GM12865 (cell line): ENCODE results near the gene SNHG17.
A peak's percentile ranks its signal among the peaks of the same experiment; 100 is the strongest.

Experiments
- DNase-seq: peaks from one replicate; pipeline ENCODE4 v3.0.0; 2010; ENCODE audit warnings: low read depth
- H3K4me3 ChIP-seq: 2 replicates; pipeline ENCODE4 v1.5.1; 2011; ENCODE audit warnings: mild to moderate bottlenecking, low read depth, low read length, control low read depth
- TF ChIP-seq, protein P1 (sequence below): IDR thresholded peaks from 2 replicates; pipeline ENCODE4 v1.5.1; 2011; ENCODE audit warnings: low read length, control low read depth, low read depth, inconsistent platforms; ENCODE audit not compliant: insufficient read depth; ENCODE audit errors: missing control alignments

SNHG17 gene

DNA sequence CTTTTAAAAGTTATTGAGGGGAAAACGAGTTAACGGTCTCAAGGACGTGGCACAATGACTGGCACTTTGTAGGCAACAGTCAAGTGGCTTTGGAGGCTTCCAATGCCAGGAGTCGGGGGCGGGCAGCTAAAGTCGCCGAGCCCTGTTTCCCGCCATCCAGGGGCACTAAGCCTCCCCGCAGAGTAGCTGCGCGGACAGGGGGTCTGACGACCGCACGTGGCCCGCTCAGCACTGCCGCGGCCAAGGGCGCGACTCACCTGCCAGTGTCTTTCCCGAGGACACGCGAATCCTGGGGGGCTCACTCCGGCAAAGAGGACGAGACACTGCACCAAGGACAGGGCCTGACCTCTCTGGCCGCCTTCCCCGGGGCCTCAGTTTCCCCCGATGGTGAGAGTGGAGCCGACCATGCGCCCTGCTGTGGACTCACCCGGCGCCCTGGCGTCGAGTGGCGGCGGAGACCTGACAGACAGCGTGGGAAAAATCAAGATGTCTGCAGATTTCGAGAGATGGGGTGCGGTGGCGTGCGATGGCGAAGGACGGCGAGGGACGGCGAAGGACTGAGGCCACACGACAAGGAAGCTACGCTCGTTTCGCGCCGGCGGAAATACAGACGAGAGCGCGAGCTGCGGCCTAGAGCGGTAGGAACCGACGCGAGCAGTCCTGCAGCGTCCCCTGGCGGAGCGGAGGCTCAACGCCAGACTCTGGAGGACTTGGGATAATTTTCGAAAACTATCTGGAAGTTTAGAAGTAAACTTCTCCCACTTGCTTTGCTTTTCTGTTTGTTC lies at the start of gene SNHG17:
Gene SNHG17, minus strand, starts transcription at position 559 of the 785 bp plus-strand sequence.
- H3K4me3 ChIP-seq, result peak within 1 kb of the TSS; percentile 85
- DNase-seq, result peak; percentile 98
- TF ChIP-seq, protein P1, sequence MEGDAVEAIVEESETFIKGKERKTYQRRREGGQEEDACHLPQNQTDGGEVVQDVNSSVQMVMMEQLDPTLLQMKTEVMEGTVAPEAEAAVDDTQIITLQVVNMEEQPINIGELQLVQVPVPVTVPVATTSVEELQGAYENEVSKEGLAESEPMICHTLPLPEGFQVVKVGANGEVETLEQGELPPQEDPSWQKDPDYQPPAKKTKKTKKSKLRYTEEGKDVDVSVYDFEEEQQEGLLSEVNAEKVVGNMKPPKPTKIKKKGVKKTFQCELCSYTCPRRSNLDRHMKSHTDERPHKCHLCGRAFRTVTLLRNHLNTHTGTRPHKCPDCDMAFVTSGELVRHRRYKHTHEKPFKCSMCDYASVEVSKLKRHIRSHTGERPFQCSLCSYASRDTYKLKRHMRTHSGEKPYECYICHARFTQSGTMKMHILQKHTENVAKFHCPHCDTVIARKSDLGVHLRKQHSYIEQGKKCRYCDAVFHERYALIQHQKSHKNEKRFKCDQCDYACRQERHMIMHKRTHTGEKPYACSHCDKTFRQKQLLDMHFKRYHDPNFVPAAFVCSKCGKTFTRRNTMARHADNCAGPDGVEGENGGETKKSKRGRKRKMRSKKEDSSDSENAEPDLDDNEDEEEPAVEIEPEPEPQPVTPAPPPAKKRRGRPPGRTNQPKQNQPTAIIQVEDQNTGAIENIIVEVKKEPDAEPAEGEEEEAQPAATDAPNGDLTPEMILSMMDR, result peak; percentile 100

DNA sequence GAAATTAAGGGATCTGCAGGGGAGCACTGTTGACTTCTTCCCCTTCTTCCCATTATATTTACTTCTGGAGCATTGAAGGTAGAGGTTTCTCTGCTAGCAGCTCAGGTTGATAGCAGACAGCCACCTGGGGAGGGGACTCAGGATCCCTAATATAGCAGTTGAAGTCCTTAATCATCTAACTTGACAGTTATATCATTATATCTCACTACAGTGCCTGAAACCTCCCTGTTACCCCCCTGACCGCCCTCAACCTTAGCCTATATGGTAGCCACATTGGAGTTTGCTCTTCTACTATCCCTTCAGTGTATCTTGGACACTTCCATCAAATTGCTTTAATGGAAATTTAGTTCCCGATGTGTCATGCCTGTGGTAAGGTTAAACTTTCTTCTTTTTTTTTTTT lies 44.5 kb upstream of the SNHG17 start:
- TF ChIP-seq, protein P1, result no peak
- H3K4me3 ChIP-seq, result no peak overlapping the region
- DNase-seq, result no peak

DNA sequence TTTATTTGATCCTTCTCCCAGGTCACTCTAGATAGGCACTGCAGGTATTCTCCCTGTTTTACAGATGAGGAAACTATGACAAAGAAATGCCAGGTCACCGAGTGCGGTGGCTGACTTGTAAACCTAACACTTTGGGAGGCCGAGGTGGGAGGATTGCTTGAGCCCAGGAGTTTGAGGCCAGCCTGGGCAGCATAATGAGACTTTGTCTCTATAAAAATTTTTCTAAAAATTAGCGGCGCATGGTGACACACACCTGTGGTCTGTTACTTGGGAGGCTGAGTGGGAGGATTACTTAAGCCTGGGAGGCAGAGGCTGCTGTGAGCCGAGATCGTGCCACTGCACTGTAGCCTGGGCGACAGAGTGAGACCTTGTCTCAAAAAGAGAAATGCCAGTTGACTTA lies 42.6 kb upstream of the SNHG17 start:
- DNase-seq, result no peak
- TF ChIP-seq, protein P1, result no peak

DNA sequence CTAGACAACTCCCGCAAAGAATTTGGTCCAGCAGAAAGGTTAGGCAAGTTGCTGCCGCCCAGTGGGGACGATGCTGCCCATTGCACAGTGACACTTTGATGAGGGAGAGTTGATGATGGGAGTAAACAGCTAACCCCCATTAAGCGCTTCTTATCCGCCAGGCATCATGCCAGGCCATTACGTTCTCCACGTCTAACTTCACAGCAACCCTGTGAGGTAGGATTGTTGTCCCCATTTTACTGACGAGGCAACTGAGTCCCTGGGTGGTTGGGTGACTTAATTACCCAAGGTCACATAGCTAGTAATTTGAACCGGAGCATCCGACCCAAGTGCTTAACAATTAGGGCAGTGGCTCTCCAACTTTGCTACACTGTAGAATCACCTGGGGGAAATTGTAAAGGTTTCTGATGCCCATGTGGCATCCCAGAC lies 38.3 kb upstream of the SNHG17 start:
- TF ChIP-seq, protein P1, result no peak
- H3K4me3 ChIP-seq, result peak overlapping the region; percentile 86
- DNase-seq, result peak; percentile 27

More for the DNA sequence above, 42.6 kb upstream of the SNHG17 start:
- no peak overlapping the region for H3K4me3 ChIP-seq

DNA sequence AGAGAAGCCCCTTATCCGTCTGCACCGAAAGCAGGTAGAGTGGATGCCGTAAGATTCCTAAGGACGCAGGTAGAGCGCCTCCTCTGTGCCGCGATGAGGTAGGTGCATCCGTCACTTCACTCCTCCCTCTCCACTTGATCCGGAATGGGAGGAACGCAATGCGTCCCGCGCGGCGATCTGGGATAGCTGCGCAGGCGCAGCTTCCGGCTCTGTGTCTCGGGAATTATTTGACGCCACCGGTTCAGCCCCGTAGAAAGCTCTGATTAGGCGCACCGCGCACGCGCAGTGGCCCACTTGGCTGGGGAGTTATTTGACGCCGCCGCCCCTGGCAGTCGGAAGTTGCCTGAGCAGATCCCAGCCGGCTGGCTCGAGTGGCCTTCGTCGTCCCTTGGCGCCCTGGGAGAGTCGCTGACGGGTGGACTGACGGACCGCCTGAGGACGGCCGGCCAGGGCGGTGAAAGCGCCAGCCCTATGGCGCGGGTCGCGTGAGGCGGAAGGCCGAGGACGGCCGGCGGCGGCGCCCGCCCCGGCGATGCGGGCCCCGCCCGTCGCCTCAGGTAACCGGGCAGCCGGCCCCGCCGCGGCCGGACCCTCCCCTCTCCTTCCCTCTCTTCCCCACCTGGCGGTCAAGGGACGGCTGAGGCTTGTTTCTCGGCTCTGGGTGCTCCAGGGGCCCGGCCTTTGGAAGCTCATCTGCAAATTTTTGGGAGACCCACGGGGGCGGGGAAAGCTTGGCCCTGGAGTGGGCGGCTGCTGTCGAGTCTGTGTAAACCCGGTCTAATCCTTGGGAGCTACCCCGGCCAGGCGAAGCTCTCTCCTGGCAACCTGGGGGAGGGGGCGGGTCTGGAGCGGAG lies 37.6 kb upstream of the SNHG17 start, which contains the start of gene RALGAPB:
Gene RALGAPB, plus strand, starts transcription at position 331 of the 854 bp plus-strand sequence. CDS start 15,590 bp downstream, outside the sequence.
- peak within 1 kb of the TSS; percentile 86 for H3K4me3 ChIP-seq
- peak; percentile 99 for DNase-seq
- TF ChIP-seq, protein P1, result peak; percentile 26

DNA sequence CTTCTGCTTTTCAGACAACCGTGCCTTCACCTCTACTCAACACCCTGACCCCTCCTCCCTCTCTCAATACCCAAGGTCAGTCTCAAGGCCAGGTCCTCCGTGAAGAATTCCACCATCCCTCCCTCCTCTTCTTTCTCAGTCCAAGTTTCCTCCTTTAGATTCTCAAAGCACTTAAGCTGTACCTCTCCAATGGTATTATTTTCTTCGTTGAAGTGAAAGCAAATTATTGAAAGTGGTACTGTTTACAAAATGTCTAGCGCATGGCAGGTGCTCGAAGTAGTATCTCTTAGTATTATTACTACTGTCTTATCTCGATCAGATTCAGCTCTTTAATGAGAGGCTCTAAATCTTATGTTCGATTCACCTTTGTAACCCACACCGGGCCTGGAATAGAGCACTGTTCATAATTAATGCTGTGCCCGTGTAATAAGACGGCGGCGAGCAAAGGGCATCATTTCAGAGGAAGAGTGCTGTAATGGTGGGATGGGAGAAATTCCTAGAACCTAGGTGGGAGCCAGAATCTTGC lies 36.9 kb upstream of the SNHG17 start:
- TF ChIP-seq, protein P1, result no peak
- no peak for DNase-seq
- H3K4me3 ChIP-seq, result peak overlapping the region; percentile 86
